Peyer's patch (tissue), 4 donors: Measurements from ENCODE around the gene TTC38.

Experiments
- CTCF ChIP-seq, 6 experiments: fragments of 450-650 bp in 4 of 6; fragments of 200-600 bp in 2 of 6; sonication (generic) in 1 of 6; IDR thresholded peaks; one replicate each; pipeline ENCODE4 v1.5.1; 2017 to 2019; ENCODE audit warnings: antibody characterized with exemption in 6 of 6, mild to moderate bottlenecking in 3 of 6, moderate library complexity in 1 of 6
- POLR2A ChIP-seq, 2 donors: fragments of 450-650 bp; IDR thresholded peaks; one replicate each; pipeline ENCODE4 v1.5.1; 2017; ENCODE audit warnings: antibody characterized with exemption in 2 of 2, mild to moderate bottlenecking in 2 of 2, moderate library complexity in 2 of 2

DNA sequence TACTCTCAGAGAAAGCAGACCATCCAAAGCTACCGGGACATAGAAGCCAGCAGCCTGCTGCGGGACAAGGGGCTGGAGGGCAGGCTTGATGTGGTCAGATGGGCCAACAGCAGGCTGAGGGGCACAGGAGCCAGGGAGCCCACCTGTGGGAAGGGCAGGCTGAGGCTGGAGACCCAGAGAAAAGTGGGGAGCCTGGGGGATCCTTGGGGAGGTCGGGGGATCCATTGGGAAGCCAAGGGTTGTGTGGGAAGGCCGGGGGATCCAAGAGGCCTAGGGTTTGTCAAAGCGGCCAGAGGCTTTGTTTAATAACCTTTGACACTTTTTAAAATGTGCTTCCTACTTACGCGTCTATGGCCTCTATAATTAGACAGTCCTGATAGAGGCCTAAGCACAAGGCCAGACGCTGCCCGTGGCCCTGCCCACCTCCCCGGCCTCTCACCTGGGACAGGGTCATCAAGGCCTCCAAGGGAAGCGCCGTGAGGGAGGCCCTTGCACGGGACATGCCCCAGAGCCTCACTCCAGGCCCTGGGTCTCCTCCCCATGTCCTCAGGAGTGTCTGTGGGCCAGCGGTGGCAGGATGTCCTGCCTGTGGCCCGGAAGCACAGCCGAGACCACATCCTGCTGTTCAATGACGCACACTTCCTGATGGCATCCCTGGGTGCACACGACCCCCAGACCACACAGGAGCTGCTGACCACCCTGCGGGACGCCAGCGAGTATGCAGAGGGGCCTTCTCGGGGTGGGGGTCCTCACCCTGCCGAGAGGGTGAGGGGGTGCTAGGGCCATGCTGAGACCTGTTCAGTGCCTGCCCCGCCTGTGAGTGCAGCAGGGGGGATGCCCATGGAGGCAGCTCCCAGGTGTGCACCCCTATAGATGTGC is 20.3 kb downstream of the TTC38 start:
- TF ChIP-seq POLR2A (IDR thresholded peaks at IDR 0.05): no peak
- TF ChIP-seq CTCF (IDR thresholded peaks at IDR 0.05): no peak
